Stimulated activated CD8-positive, alpha-beta memory T cell treated with anti-CD3 and anti-CD28 coated beads, Interleukin-7, amount 100 ng/mL, for 48 hours (primary cell): Measurements from ENCODE around the gene KAT6B.
"Not testable (repeated sequence)": the region's sequence is repeated elsewhere in the genome, so short reads cannot be mapped to it uniquely, and the experiment has no call there.

Source experiments
- DNase-seq, 2 donors: peaks; one replicate each; pipeline ENCODE4 v3.0.0-alpha.2; 2020; ENCODE audit warnings: low read depth in 1 of 2; ENCODE audit errors: extremely low read depth in 1 of 2

Gene KAT6B

GRCh38 chr10:74916283-74916682 lies 89.9 kb downstream of the KAT6B start:
- DNase-seq: no peak

- no peak for DNase-seq
These were observed 91.2 kb downstream of the KAT6B start for GRCh38 chr10:74917481-74918077.

- DNase-seq: no peak
These were observed 93.3 kb downstream of the KAT6B start for GRCh38 chr10:74919671-74920070.

- not testable (repeated sequence) for DNase-seq
These were observed 94.7 kb downstream of the KAT6B start for GRCh38 chr10:74921070-74921469.

DNA sequence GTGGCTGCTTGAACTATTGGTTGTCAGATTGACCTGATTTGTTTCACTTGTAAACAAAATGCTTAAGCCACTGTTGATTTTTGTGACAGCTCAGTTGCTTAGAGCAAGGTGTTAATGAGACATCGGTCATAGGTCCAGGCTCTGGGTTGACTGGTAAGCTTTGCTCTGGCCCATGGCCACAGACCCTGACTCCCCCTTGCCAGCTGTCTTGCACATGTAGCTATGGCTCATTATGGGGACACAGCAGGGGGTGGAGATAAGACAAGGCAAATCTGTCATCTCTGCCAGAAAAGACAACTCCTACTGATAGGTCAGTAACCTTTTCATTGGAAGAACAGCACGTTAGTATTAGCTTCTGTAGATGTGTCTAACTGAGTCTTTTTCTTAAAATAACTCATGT lies 95.3 kb downstream of the KAT6B start:
- no peak for DNase-seq

DNA sequence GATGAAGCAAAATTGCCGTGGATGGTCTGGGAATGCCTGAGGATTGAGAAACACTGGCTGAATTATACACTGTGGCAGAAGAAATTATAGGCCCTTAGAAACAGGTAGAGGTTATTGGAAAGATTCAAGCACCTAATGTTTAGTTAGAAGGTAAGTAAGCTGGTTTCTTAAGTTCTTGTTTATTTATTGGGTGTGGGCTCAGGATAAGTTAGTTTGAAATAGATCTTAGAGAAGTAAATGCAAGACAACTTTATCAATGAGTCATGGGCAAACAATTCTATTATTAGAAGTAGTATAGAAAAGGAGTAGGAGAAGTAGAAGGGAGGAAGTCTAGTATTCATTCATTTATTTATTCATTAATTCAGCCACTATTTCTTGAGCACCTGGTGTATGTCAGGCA lies 96.5 kb downstream of the KAT6B start:
- no peak for DNase-seq

DNA sequence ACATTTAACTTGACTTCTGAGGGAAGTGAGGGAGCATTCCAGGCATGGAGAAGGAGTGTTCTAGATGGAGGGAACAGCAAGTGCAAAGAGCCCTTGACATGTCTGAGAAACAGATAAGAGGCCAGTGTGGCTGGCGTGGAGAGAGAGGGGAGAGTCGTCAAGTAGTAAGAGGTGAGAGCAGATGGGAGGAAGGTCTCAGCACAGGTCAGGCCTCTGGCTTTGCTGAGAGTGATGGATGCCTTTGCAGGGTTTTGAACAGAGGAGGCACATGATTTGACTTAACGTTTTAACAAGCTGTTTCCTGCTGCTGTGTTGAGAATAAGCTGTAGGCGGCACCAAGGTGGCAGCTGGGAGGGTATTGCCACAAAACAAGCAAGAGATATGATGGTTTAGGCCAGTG lies 97.2 kb downstream of the KAT6B start:
- no peak for DNase-seq

GRCh38 chr10:74924251-74924963 lies 98.0 kb downstream of the KAT6B start:
- no peak for DNase-seq

GRCh38 chr10:74925291-74925690 lies 98.9 kb downstream of the KAT6B start:
- no peak for DNase-seq

- DNase-seq: no peak
These were observed 99.3 kb downstream of the KAT6B start for GRCh38 chr10:74925708-74926107.

DNA sequence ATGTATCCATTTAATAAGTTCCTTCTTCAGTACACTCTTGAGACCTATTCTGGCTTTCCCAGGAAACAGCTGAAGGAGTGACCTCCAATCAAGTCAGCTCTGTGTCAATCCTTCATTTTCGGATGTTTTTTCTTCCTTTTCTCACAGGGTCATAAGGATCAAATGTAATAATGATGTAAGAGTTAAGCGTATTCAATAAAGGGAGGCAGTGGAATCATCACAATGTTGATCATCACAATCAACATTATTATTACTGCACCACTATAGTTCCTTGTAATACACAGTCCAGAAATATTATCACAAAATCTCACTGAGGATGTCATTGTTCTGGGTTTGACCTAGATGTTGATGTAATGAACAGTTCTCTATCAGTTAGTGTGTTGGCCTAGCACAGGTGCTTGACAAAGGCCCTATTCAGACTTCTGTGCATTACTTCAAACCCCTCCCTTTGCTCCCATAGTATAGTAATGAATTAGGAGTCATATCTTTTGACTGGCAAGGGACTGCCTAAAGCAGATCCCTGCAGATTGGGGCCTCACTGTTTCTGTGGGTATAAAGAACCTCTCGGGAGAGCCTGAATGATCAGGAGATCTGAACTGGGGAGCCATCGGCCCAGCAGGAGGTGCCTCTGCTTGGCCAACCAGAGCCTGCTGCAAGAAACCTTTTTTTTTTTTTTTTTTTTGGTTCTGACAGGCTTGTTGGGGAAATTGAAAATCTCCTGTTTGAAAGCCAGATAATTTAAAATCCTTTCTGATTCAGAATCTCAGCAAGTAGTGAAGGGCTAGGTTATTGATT lies 100.6 kb downstream of the KAT6B start:
- no peak for DNase-seq

DNA sequence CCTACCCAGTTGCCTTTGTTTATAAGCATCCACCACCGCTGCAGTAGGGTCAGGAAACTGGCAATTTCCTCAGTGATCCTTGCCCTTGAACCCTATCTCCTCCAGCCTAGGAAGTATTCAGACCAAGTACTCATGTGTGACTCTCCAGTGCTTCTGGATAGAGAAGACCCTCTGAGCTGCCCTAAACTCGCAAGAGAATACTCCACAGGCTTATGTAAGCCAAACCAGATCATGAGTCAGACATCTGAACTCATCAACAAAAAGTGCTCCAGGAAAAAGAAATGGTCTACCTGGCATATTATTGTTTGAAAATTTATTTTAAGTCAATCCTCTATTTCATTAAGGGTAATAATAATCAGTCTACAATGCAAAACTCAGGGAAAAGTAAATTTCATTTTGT lies 101.3 kb downstream of the KAT6B start:
- no peak for DNase-seq

DNA sequence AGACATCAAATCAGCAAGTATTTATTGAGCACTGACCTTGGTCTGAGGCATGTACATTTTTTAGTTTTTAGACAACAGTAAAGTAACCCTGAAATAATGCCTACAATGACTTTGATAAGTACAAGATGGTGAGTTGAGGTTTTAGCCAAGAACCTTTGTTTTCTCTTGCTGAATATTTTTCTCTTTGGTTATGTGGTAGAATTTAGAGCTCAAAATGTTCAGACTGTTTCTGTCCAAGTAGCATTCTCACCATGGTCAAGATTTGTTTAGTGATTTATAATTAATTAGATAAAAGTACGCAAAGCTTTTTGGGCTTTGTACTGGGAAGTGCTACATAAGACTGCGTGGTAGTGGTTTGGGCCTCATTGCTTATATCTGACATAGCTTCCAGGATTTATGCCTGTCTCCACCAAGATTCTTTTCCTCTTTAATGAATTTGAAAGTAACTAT lies 102.4 kb downstream of the KAT6B start:
- DNase-seq: no peak

DNA sequence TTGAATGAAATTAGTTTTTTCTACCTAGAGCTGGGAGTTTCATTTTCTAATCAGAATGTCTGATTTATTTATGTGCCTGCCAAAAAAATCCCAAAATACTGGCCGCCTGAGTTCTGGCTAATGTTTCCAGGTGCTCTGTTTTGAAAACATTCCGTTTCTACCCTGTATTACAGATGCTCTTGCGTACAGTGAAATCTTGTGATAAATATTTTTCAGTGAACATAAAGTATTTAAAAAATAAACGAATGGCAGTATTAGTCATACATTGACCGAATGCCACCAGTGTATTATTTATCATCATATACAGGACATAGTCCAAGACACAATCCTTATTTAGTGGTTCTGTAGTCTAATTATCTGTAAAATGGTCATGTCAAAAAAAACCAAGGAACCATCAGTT lies 102.8 kb downstream of the KAT6B start:
- no peak for DNase-seq

DNA sequence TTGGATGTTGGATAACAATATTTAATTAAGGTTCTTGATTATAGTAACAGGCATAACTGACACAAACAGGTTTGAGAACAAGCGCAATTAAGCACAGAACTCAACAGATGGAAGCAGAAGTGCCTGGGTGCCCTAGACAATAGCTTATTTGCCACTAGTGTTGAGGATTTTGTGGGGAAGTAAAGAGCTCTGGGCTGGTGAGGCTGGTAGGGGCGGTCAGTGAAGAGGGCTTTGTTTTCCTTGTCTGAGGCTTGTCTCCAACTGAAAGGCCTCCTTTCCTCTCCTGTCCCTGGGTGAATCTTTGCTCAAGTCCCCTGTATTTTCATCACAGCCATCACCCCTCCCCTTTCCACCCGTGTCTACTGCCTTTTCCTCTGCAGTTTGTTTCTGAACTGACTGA lies 104.6 kb downstream of the KAT6B start:
- no peak for DNase-seq

- no peak for DNase-seq
These were observed 106.2 kb downstream of the KAT6B start for GRCh38 chr10:74932648-74933047.

- no peak for DNase-seq
These were observed 107.9 kb downstream of the KAT6B start for GRCh38 chr10:74934100-74934812.

GRCh38 chr10:74936577-74937265 lies 110.3 kb downstream of the KAT6B start:
- no peak for DNase-seq

DNA sequence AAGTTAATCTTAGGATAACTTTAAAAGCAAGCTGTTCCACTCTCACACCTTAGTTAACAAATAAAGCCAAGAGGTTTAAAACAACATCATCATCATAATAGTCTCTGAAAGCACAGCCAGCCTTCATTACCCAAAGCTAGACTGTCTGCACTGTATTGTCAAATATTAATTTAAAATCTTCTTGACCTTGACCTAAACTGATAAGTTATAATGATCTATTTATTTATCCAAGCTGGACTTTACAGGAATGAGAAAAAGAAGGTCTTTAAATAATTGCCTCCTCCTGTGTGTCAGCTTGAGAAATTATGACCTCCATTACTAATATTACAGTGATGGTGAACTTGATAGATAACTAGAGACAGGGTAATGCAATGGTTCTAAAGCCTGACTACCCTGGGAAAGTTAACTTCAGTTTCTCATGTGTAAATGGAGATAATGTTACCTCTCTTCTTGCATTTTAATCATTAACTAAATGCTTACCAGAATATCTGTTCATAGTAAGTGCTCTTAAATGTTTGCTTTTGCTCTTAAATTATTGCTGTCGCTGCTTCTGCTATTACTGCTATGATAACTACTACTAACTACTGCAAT lies 111.0 kb downstream of the KAT6B start:
- no peak for DNase-seq

GRCh38 chr10:74944205-74944604 lies 117.8 kb downstream of the KAT6B start:
- no peak for DNase-seq
